ENCODE measurements around the gene TFCP2.

TFCP2 gene

GRCh38 chr12:51156245-51156765 is 16.6 kb downstream of the TFCP2 start:
- DNase-seq (ENCODE audit: low spot score) = no peak

GRCh38 chr12:51152953-51153352 is 20.0 kb downstream of the TFCP2 start:
- no peak for DNase-seq (ENCODE audit: low spot score)

- no peak for DNase-seq (ENCODE audit: low spot score)
Observed at GRCh38 chr12:51150777-51151176, 22.2 kb downstream of the TFCP2 start.

GRCh38 chr12:51147309-51147708 is 25.6 kb downstream of the TFCP2 start:
- no peak for DNase-seq (ENCODE audit: low spot score)

- DNase-seq (ENCODE audit: low spot score) = no peak
Observed at GRCh38 chr12:51139292-51139844, 33.6 kb downstream of the TFCP2 start.

- DNase-seq (ENCODE audit: low spot score) = no peak
Observed at GRCh38 chr12:51132693-51133092, 40.2 kb downstream of the TFCP2 start.

- no peak for DNase-seq (ENCODE audit: low spot score)
Observed at GRCh38 chr12:51131745-51132521, 41.0 kb downstream of the TFCP2 start.

- no peak for DNase-seq (ENCODE audit: low spot score)
Observed at GRCh38 chr12:51128919-51129318, 44.0 kb downstream of the TFCP2 start.

GRCh38 chr12:51127050-51127729 is 45.7 kb downstream of the TFCP2 start:
- no peak for DNase-seq (ENCODE audit: low spot score)

- DNase-seq (ENCODE audit: low spot score) = no peak
Observed at GRCh38 chr12:51126297-51126696, 46.6 kb downstream of the TFCP2 start.

- DNase-seq (ENCODE audit: low spot score) = no peak
Observed at GRCh38 chr12:51124504-51124903, 48.4 kb downstream of the TFCP2 start.

- DNase-seq (ENCODE audit: low spot score) = no peak
Observed at GRCh38 chr12:51122844-51123243, 50.1 kb downstream of the TFCP2 start.

GRCh38 chr12:51118706-51119105 is 54.2 kb downstream of the TFCP2 start:
- DNase-seq (ENCODE audit: low spot score) = no peak

GRCh38 chr12:51115533-51115932 is 57.4 kb downstream of the TFCP2 start:
- no peak for DNase-seq (ENCODE audit: low spot score)

GRCh38 chr12:51108136-51108535 is 64.8 kb downstream of the TFCP2 start:
- no peak for DNase-seq (ENCODE audit: low spot score)

- no peak for DNase-seq (ENCODE audit: low spot score)
Observed at GRCh38 chr12:51103977-51104376, 69.0 kb downstream of the TFCP2 start.

- no peak for DNase-seq (ENCODE audit: low spot score)
Observed at GRCh38 chr12:51098611-51099010, 74.3 kb downstream of the TFCP2 start.

- no peak for DNase-seq (ENCODE audit: low spot score)
Observed at GRCh38 chr12:51090705-51091229, 82.2 kb downstream of the TFCP2 start.

GRCh38 chr12:51087818-51088217 is 85.1 kb downstream of the TFCP2 start:
- no peak for DNase-seq (ENCODE audit: low spot score)

GRCh38 chr12:51086933-51087332 is 86.0 kb downstream of the TFCP2 start:
- no peak for DNase-seq (ENCODE audit: low spot score)

GRCh38 chr12:51085757-51086156 is 87.2 kb downstream of the TFCP2 start:
- no peak for DNase-seq (ENCODE audit: low spot score)

- peak; percentile 93 for DNase-seq (ENCODE audit: low spot score)
Observed at GRCh38 chr12:51083126-51083833, 89.7 kb downstream of the TFCP2 start, which contains the start of gene CSRNP2. Gene CSRNP2, minus strand, starts transcription at chr12:51083596. Its CDS starts 7,035 bp downstream, at chr12:51076561.

Data from HuH-7.5 (cell line).